ENCODE measurements around the gene STATH.

GRCh38 chr4:70041652-70042286 lies 46.0 kb downstream of the STATH start:
- TF ChIP-seq, protein P1, sequence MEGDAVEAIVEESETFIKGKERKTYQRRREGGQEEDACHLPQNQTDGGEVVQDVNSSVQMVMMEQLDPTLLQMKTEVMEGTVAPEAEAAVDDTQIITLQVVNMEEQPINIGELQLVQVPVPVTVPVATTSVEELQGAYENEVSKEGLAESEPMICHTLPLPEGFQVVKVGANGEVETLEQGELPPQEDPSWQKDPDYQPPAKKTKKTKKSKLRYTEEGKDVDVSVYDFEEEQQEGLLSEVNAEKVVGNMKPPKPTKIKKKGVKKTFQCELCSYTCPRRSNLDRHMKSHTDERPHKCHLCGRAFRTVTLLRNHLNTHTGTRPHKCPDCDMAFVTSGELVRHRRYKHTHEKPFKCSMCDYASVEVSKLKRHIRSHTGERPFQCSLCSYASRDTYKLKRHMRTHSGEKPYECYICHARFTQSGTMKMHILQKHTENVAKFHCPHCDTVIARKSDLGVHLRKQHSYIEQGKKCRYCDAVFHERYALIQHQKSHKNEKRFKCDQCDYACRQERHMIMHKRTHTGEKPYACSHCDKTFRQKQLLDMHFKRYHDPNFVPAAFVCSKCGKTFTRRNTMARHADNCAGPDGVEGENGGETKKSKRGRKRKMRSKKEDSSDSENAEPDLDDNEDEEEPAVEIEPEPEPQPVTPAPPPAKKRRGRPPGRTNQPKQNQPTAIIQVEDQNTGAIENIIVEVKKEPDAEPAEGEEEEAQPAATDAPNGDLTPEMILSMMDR (IDR thresholded peaks at IDR 0.05; ENCODE audit: insufficient read depth, low read length, poor library complexity, severe bottlenecking) = no peak
- no peak for TF ChIP-seq EZH2phosphoT487 (conservative IDR thresholded peaks at IDR 0.05; ENCODE audit: low read length)
